A673 (cell line): Measurements from ENCODE around the gene ACMSD. TPM values are rescaled to one million over a fixed set of nuclear protein-coding genes. Genes with fewer than 3 reads are reported as not detected.

Experiments used
- BruUV-seq: library from RNA; stranded (reverse); fragments of 400-500 nt; replicated peaks from 2 replicates; lab custom pipeline; 2021; lab: Mats Ljungman, UMichigan
- CTCF ChIA-PET: fragments of 300-600 bp; sonication (Branson Sonifier 250); formaldehyde crosslinking; loops from one replicate; lab custom pipeline; 2022; ENCODE audit warnings: antibody characterized with exemption; lab: Charles Lee
- POLR2A ChIA-PET: fragments of 300-600 bp; sonication (Branson Sonifier 250); formaldehyde crosslinking; loops from one replicate; lab custom pipeline; 2022; ENCODE audit warnings: antibody characterized with exemption; ENCODE audit not compliant: low non-redundant PET; lab: Charles Lee
- DNase-seq: peaks from one replicate; pipeline ENCODE4 v3.0.0-alpha.2; 2015; ENCODE audit warnings: low spot score
- H3K27ac ChIP-seq: fragments of 200-600 bp; sonication (generic); 2 replicates; pipeline ENCODE4 v1.5.1; 2016; ENCODE audit warnings: mixed run types, low read depth, mild to moderate bottlenecking, mixed read lengths, antibody characterized with exemption, low read length; ENCODE audit not compliant: poor library complexity, severe bottlenecking
- H3K27me3 ChIP-seq: fragments of 200-600 bp; sonication (generic); replicated peaks from 2 replicates; pipeline ENCODE4 v1.6.1; 2017; ENCODE audit warnings: mixed run types, low read depth, mild to moderate bottlenecking, mixed read lengths, antibody characterized with exemption, low read length; ENCODE audit not compliant: insufficient read depth, poor library complexity
- H3K36me3 ChIP-seq: fragments of 200-600 bp; sonication (generic); 2 replicates; pipeline ENCODE4 v1.6.1; 2016; ENCODE audit warnings: mixed run types, mild to moderate bottlenecking, mixed read lengths, antibody characterized with exemption, low read length; ENCODE audit not compliant: insufficient read depth, poor library complexity, severe bottlenecking
- H3K4me1 ChIP-seq: fragments of 200-600 bp; sonication (generic); 2 replicates; pipeline ENCODE4 v1.6.1; 2017; ENCODE audit warnings: mixed run types, mild to moderate bottlenecking, mixed read lengths, antibody characterized with exemption, low read length; ENCODE audit not compliant: insufficient read depth, poor library complexity, severe bottlenecking
- H3K4me3 ChIP-seq: fragments of 200-600 bp; sonication (generic); 2 replicates; pipeline ENCODE4 v1.5.1; 2016; ENCODE audit warnings: low read depth, mixed run types, mild to moderate bottlenecking, mixed read lengths, low read length; ENCODE audit not compliant: poor library complexity, severe bottlenecking
- H3K9me3 ChIP-seq: fragments of 200-600 bp; sonication (generic); 2 replicates; pipeline ENCODE4 v1.6.1; 2016; ENCODE audit warnings: mixed run types, low read depth, mild to moderate bottlenecking, mixed read lengths, antibody characterized with exemption, low read length; ENCODE audit not compliant: poor library complexity, severe bottlenecking
- EZH2 ChIP-seq: fragments of 200-600 bp; sonication (generic); IDR thresholded peaks from 2 replicates; pipeline ENCODE4 v1.6.1; 2017; ENCODE audit warnings: borderline replicate concordance, low read depth, mild to moderate bottlenecking, mixed read lengths, antibody characterized with exemption, low read length; ENCODE audit not compliant: poor library complexity, severe bottlenecking
- intact Hi-C: fragments of 100-400 bp; cut with micrococcal nuclease; formaldehyde crosslinking; loops from one replicate; pipeline ENCODE4 v1.10.0; 2022; ENCODE audit not compliant: unreplicated experiment
- total RNA-seq: library from RNA; stranded (reverse); gene quantifications from 2 replicates; pipeline ENCODE4 v1.2.3, GENCODE V29; 2021
- TF ChIP-seq, protein P1 (sequence below): fragments of 300-800, 200-600 bp; sonication (generic); conservative IDR thresholded peaks from 2 replicates; pipeline ENCODE4 v1.5.1; 2017; ENCODE audit warnings: low read depth, mild to moderate bottlenecking, antibody characterized with exemption, low read length, moderate library complexity, mixed read lengths

The ACMSD gene
- total RNA-seq, 1 experiment from 2014 or later, result not detected

DNA sequence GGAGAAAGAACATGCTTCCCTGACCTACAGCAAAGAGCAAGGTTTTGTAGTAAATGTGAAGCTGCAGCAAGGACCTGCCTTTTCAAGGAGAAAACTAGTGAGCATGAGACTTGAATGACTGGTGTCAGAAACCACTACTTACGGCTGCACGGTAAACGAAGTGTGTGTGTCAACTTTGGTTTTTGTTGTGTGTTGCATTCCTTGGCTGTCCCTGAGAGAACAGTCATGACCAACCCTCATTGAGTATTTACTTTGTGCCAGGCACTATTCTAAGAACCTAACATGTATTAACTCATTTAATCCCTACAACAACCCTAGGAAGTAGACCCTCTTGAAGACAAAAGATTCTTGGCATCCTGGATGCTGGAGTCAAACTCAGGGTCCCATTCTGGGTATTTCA, 22.8 kb downstream of the ACMSD start:
- no peaks in the 10 kb centered on the region for H3K36me3 ChIP-seq
- no peak for DNase-seq
- TF ChIP-seq, protein P1, sequence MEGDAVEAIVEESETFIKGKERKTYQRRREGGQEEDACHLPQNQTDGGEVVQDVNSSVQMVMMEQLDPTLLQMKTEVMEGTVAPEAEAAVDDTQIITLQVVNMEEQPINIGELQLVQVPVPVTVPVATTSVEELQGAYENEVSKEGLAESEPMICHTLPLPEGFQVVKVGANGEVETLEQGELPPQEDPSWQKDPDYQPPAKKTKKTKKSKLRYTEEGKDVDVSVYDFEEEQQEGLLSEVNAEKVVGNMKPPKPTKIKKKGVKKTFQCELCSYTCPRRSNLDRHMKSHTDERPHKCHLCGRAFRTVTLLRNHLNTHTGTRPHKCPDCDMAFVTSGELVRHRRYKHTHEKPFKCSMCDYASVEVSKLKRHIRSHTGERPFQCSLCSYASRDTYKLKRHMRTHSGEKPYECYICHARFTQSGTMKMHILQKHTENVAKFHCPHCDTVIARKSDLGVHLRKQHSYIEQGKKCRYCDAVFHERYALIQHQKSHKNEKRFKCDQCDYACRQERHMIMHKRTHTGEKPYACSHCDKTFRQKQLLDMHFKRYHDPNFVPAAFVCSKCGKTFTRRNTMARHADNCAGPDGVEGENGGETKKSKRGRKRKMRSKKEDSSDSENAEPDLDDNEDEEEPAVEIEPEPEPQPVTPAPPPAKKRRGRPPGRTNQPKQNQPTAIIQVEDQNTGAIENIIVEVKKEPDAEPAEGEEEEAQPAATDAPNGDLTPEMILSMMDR, result no peak
- no peak for TF ChIP-seq EZH2
- no peaks in the 10 kb centered on the region for H3K27me3 ChIP-seq
- no TSS peak for BruUV-seq
- no peak overlapping the region for H3K27ac ChIP-seq
- H3K4me3 ChIP-seq, result no peak overlapping the region
- CTCF ChIA-PET, result no interaction called here
- POLR2A ChIA-PET, result no interaction called here
- H3K9me3 ChIP-seq, result no peaks in the 10 kb centered on the region
- no peaks in the 10 kb centered on the region for H3K4me1 ChIP-seq
- intact Hi-C loops, result no loop called here

- no TSS peak for BruUV-seq
- H3K27me3 ChIP-seq, result no peaks in the 10 kb centered on the region
- no peak overlapping the region for H3K27ac ChIP-seq
- no peaks in the 10 kb centered on the region for H3K36me3 ChIP-seq
- ChIA-PET CTCF (no interaction called here), POLR2A (no interaction called here)
- H3K4me1 ChIP-seq, result no peaks in the 10 kb centered on the region
- no peaks in the 10 kb centered on the region for H3K9me3 ChIP-seq
- intact Hi-C loops, result no loop called here
- no peak for DNase-seq
- no peak overlapping the region for H3K4me3 ChIP-seq
- no peak for TF ChIP-seq EZH2
- TF ChIP-seq, protein P1, result no peak
These were observed 23.7 kb downstream of the ACMSD start for GRCh38 chr2:134862069-134862468.

DNA sequence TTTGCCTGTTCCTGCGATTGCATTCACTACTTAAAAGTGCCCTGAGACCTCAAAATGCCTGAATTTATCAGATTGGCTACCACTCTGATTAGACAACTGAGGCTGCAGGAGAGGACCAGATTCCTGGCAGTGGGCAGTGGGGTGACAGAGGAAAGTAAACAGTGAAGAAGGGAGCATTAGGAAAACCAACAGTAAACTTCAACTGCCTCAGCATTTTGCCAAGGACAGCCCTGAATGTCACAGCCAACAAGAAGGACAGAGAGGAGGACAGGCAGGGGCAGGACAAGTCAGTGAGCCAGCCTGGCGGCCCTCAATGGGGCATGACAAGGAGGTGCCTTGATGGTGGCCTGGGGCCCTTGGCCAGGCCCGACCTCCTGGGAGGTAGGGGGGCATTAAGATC, 24.3 kb downstream of the ACMSD start:
- no peak for DNase-seq
- no TSS peak for BruUV-seq
- H3K4me3 ChIP-seq, result no peak overlapping the region
- intact Hi-C loops, result no loop called here
- H3K36me3 ChIP-seq, result no peaks in the 10 kb centered on the region
- no peaks in the 10 kb centered on the region for H3K4me1 ChIP-seq
- CTCF ChIA-PET, result no interaction called here
- no peaks in the 10 kb centered on the region for H3K9me3 ChIP-seq
- POLR2A ChIA-PET, result no interaction called here
- no peaks in the 10 kb centered on the region for H3K27me3 ChIP-seq
- TF ChIP-seq, protein P1, result no peak
- no peak for TF ChIP-seq EZH2
- no peak overlapping the region for H3K27ac ChIP-seq
